GM12891 (cell line): ENCODE measurements around the gene FUCA1.

Experiments used
- DNase-seq: peaks from one replicate; pipeline ENCODE4 v3.0.0; 2011; ENCODE audit warnings: low spot score; ENCODE audit not compliant: insufficient read length
- FAIRE-seq: peaks from 2 replicates; lab custom pipeline; 2011; peaks lifted over from hg19 to GRCh38; lab: Jason Lieb, UNC
- PAX5 ChIP-seq: IDR thresholded peaks from 2 replicates; pipeline ENCODE4 v1.6.1; 2011; ENCODE audit warnings: low read length, moderate library complexity, mild to moderate bottlenecking; ENCODE audit not compliant: insufficient read depth, severe bottlenecking
- POLR2A ChIP-seq: IDR thresholded peaks from 2 replicates; pipeline ENCODE4 v1.6.1; 2011; ENCODE audit warnings: low read depth, low read length, control low read depth
- POLR2AphosphoS5 ChIP-seq: IDR thresholded peaks from 2 replicates; pipeline ENCODE4 v1.6.1; 2011; ENCODE audit warnings: low read depth, low read length, control low read depth
- POU2F2 ChIP-seq: IDR thresholded peaks from 2 replicates; pipeline ENCODE4 v1.6.1; 2011; ENCODE audit warnings: low read depth, mild to moderate bottlenecking, control low read depth, low read length, moderate library complexity
- SPI1 ChIP-seq: IDR thresholded peaks from 2 replicates; pipeline ENCODE4 v1.6.1; 2011; ENCODE audit warnings: low read depth, low read length, control low read depth
- TAF1 ChIP-seq: IDR thresholded peaks from 2 replicates; pipeline ENCODE4 v1.6.1; 2011; ENCODE audit warnings: low read depth, low read length, control low read depth

The FUCA1 gene

GRCh38 chr1:23797478-23798448, 70.3 kb downstream of the FUCA1 start:
- DNase-seq: no peak
- TF ChIP-seq POU2F2 (no peak), POLR2AphosphoS5 (no peak; the same call in 1 of the 2 replicates), TAF1 (no peak), POLR2A (no peak), SPI1 (no peak), PAX5 (no peak)
- no peak for FAIRE-seq

- DNase-seq: no peak
- FAIRE-seq: no peak
- TF ChIP-seq TAF1: no peak
- TF ChIP-seq PAX5: no peak
- TF ChIP-seq POU2F2: no peak
- TF ChIP-seq POLR2AphosphoS5: no peak; the same call in 1 of the 2 replicates
- TF ChIP-seq SPI1: no peak
- TF ChIP-seq POLR2A: no peak
Measured at GRCh38 chr1:23796466-23797271, 71.4 kb downstream of the FUCA1 start.

GRCh38 chr1:23795676-23796465, 72.2 kb downstream of the FUCA1 start:
- FAIRE-seq (no peak), DNase-seq (no peak)
- no peak for TF ChIP-seq POLR2A
